NCI-H2081 treated with DMSO at 0.1 percent for 48 hours (cell line): ENCODE data around the gene ITPR2.

Source experiments
- DNase-seq: peaks from one replicate; lab custom pipeline; 2025; lab: John Stamatoyannopoulos, UW

The ITPR2 gene

GRCh38 chr12:26292596-26292995 lies 540.4 kb downstream of the ITPR2 start:
- no peak for DNase-seq

GRCh38 chr12:26290565-26290964 lies 542.4 kb downstream of the ITPR2 start:
- no peak for DNase-seq

DNA sequence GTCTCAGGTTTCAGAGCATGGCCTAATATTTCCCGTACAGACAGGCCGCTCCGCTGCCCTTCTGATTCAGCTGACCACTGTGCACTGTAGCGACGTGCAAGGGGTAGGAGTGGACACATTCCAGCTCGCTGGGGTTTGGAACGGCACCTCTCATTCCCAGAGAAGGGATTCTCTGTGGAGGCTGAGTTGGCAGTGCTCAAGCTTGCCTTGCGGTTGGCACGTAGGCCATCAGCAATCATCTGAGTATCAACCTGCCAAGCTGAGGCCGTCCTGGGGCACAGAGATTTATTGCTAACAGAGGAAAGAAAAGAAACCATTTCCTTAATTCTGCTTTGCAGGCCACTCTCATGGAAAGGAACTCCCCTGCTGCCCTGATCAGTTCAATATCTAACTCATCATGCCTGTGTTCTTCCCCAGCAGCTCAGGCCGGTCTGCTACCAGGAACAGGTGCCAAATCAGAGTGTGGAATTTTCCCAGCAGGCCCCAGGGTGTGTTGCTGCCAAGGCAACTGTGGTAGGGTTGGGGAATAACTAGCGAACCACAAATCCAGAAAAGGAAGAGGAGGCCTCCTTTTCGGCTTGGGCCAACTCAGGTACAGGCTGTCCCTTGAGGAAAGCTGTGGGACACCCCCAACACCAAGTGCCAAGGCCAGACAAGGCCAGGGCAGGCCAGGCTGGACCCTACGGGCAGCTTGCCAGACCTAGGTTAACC lies 545.2 kb downstream of the ITPR2 start:
- no peak for DNase-seq
